ENCODE measurements around the gene HS3ST4.

The HS3ST4 gene

DNA sequence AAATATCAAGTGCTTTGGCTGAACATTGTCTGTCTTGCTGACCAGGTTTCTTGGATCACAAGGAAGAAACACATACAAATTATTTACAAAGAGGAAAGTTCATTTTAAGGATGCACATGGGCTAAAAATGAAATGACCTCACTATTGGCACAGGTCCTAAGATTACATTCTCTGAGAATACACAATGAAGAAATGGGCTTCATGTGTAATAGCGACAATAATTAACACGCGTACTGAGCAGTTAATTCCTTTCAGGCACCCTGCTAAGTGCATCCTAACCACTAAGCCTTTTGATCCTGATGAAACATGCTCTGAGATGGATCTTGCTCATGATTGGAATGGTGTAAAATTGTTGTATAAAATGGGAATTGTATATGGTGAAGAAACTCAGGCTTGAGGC is 429.0 kb downstream of the HS3ST4 start:
- no peak for DNase-seq

DNA sequence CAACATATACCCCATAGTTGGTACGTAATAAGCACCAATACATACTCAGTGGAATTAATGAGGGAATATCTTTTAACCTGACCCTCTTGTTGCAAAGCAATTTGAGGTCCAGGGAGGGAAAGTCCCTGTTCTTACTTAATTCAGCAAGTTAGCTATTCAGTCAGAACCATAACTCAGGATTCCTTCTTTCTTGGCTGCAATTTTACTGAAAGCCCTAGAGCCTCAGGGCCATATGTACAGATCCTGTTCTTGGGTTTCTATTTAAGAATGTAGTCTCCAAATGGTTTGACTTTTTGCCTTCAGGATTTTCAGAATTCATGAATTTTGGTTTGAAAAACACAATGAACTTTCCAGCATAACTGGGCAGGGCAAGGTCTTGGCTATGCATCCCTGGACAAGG is 436.5 kb downstream of the HS3ST4 start:
- DNase-seq, result no peak

DNA sequence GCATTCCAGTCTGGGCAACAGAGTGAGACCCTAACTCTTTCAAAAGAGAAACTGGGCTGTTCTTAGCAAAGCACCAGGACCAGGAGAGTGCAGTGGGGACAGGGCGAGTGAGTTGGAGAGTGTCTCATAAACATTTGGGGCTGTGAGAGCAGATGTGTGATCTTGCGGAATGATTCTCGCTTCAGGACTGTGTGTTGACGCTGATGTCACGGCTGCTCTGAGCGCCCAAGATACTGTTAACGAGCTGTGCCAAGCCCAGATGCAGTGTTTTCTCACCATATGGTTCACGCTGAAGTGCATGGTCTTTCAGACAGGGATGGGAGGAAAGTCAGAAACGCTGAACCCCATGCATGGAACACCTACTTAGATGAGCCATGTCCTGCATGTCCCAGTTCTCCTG is 438.2 kb downstream of the HS3ST4 start:
- no peak for DNase-seq

DNA sequence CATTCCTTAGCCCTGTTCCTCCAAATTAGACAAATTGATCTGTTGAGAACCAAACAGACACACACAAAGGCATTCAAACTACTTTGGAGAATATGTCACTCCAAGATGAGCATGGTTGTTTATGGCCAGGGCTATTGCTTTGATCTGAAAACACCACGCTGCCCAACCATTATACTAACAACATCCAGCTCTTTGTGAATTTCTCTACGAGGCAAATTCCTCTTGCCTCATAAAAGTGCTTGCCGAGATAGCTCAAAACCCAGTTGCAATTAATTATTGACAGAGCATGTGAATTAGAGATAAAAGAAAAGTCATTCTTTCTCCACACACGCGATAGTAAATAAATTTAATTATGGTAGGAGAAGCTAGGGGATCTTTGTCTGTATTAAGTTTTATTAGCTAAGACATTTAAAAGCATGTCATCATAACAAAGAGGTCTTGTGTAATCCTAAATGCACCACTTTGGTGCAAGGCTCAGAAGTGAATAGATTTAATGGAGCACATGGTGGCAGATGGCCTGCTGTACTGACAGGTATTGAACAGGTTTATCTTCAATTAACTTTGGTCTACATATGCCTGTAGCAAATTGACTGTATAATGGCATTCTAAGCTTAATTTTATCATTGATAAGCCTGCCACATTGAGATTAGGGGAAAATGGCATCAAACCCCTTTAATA is 441.8 kb downstream of the HS3ST4 start:
- no peak for DNase-seq

DNA sequence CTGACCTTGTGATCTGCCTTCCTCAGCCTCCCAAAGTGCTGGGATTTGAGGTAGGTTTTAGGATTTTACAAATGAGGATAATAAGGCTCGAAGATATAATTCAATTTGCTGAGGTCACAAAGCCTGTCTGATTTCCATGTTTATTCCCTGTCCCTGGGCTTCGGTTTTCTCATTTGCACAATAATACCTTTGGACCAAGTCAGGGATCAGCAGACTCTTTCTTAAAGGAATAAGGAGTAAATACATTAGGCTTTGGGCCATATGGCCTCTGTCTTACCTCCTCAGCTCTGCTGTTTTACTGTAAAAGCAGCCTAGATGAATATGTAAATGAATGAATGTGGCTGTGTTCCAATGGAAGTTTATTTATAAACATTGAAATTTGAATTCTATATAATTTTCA is 442.8 kb downstream of the HS3ST4 start:
- no peak for DNase-seq

DNA sequence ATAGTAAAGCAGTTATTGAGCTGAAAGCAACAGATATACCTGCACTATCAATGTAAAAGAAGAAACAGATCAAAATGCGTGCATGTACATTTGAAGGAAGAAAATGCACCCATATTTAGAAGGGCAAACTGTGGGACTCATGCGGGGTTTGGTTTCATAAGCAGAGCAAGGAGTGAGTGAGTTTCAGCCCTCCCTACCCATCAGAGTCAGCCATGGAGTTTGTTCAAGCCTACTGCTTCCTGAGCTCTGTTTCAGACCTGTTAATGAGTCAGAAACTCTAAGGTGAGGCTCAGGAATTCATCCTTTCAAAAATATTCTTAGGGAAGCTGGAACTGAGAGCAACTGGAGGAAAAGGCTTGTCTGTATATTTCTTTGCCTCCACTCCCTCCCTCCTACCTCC is 446.2 kb downstream of the HS3ST4 start:
- no peak for DNase-seq

DNA sequence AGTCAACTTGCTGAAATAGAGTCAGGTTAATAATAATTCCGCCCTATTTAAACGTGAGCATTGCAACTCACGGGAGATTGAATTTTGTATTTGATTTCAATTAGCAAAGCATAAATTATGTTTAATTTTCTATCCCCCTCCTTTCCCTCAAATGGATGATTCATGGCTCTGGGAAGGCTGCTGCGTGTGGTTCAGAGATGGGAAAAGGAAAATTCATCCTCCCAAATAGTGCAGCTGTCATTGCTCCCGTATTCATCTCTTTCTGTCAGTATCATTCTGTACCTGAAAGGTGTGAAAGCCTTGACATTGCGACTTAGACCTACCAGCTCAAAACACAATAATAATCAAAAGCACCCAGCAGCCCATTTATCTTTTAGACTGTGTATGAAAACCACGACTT is 447.3 kb downstream of the HS3ST4 start:
- no peak for DNase-seq

DNA sequence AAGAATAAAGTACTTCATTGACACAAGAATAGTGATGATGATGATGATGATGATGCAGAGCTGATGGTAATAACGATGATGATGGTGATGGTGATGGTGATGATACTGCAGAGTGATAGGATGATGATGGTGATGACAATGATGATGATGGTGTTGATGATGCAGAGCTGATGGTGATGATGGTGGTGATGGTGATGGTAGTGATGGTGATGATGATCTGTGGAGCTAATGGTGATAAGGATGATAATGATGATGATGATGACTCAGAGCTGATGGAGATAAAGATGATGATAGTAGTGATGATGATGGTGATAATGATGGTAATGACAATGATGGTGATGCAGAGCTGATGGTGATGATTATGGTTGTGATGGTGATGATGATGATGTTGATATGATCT is 448.1 kb downstream of the HS3ST4 start:
- DNase-seq, result no peak

DNA sequence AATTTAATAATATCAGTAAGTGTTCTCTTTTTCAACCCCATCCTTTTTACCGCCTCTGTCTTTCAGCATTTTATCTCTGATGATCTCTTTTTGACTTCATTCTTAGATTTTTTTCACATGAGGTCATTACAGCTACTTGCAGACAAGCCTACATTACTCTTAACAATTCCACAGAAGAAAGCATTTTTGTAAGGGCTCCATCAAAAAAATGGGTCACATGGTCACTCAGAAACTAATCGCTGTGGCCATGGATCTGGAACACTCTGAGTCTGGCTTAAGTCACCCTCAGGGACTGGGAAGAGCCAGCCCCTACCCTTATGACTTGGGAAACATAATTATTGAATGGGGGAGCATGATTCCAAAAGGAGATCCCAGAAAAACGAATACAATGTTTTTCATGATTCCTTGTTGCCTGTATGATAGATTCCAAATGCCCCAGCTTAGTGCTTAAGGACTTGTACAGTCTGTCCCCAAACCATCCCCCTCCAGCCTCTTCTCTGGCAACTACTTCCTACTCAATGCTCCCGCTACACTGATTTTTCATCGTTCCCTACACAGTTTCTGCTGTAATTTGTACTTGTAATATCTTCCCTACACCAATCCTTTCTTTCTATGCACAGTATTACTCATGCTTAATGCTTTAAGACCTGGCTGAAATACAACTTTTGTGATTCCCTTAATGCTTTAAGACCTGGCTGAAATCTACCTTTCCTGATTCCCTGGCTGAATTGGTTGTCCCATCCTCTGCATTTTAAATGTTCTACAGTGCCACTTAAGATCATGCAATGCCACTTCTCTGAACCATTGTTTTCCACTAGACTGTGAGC is 457.8 kb downstream of the HS3ST4 start:
- DNase-seq, result no peak

DNA sequence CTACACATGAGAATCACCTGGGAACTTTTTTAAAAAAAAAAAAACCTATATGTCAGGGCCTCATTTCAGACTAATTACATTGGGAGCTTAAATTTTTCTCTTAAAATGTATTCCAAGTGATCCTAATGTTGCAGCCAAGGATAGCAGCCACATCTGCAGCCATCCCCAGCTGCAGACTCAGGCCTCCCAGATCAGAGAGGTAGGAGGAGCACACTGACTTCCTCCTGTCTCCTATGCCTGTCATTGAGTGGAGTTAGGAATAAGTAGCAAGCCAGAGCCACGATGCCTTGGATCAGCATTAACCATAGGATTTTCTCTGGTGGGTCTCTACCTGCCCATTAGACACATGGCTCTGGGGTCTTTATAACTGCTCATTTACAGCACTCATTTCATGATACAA is 463.5 kb downstream of the HS3ST4 start:
- no peak for DNase-seq

DNA sequence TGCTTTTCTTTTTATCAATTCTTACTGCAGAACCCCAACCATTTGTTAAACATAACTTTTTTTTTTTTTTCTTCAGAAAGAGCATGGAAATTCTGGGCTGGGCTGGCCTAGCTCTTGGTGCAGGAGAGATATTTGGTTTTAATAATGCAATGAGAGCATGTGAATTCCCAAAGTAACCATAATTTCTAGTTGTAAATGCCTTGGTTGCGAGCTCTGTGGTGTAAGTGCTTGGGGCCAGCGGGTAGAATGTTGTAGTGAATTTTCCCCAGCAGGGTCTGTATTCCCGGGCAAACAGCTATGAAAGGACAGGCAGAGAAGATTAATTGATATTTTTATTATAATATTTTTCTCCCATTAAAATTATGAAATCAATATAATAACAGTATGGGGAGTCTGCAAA is 465.6 kb downstream of the HS3ST4 start:
- DNase-seq, result no peak

DNA sequence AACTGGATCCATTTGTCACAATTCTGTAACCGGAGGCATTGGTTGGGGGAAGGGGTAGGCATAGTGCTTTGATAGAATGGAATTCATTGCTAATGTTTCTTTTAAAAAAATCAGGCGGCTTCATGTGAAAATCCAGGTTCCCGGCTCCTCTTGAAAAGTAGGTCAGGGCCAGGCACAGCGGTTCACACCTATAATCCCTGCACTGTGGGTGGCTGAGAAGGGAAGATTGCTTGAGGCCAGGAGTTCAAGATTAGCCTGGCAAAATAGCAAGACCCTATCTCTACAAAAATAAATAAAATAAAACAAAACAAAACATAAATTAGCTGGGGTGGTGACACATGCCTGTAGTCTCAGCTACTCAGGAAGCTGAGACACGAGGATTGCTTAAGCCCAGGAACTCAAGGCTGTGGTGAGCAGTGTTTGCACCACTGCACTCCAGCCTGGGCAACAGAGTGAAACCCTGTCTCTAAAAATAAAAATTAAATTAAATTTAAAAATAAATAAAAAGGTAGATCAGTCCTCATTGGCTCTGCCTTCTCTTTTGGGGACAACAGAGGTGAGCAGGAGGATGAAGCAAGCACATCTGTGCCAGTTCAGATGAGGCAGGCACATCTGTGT is 466.5 kb downstream of the HS3ST4 start:
- no peak for DNase-seq

DNA sequence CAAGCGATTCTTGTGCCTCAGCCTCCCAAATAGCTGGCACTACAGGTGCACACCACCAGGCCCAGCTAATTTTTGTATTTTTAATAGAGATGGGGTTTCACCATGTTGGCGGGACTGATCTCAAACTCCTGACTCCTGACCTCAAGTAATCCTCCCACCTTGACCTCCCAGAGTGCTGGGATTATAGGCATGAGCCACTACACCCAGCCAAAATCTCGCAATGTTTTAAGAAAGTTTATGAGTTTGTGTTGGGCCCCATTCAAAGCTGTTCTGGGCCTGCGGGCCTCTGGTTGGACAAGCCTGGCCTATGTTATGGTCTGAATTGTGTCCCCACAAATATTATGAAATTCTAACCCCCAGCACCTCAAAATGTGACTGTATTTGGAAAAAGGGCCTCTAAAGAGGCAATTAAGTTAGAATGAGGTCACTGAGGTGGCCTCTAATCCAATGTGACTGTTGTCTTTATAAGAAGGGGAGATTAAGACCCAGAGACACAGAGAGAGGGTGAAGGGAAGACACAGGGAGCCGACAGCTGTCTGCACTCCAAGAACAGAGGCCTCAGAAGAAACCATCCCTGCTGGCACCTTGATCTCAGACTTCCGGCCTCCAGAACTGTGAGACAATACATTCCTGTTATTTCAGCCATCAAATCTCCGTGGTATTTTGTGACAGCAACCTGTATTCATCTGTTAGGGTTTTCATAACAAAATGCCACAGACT is 469.9 kb downstream of the HS3ST4 start:
- DNase-seq, result no peak

DNA sequence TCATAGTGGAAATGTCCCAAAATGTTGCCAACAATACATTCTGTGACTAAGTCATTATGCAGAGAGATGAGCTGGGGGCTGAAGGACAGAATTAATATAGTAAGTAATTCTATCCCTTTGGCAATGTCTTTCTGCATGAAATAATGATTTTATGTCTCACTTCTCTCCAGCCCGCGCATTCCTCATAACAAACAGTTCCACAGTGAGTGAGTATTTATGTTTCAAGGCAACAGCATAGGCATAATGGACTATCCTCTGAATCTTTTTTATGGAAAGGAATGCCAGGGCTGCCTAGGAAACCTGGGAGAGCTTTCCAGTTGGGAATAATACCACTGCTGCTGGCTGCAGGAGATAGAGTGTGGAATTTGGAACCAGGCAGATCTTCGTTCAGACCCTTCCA is 477.7 kb downstream of the HS3ST4 start:
- no peak for DNase-seq

DNA sequence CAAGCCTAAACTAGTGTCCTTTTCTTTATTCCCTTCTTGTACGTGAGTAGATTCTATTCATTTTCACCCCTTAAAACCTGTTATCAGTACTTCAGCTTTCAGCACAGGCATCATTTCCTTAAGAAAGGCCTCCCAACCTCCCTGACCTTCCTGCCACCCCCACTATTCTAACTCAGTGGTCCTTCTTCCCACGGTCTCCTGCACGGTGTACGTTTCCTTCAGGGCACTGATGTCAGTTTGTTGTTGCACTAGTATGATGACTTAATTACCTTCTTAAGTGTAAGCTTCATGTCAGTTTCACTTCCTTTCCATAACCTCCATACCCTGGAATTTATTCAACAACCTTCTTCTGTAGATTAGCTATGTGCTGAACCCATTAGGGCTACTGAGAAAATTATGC is 484.2 kb downstream of the HS3ST4 start:
- DNase-seq, result no peak

DNA sequence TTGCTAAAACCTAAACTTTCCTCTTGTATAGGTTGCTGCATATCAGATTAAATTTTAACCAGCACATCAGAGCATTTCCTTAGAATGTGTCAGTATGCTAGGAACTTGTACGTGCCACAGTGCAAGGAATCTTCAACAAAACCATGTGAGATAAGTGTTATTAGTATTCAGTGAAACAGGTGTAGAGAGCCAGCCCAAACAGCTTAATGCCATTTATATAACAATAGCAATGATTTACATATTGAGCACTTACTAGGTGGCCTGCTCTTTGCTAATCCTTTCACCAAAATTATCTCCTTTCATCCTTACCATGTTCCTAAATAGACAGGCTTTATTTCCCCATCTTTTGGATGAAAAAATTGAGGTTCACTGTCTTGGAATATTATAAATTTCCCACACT is 485.7 kb downstream of the HS3ST4 start:
- DNase-seq, result no peak

DNA sequence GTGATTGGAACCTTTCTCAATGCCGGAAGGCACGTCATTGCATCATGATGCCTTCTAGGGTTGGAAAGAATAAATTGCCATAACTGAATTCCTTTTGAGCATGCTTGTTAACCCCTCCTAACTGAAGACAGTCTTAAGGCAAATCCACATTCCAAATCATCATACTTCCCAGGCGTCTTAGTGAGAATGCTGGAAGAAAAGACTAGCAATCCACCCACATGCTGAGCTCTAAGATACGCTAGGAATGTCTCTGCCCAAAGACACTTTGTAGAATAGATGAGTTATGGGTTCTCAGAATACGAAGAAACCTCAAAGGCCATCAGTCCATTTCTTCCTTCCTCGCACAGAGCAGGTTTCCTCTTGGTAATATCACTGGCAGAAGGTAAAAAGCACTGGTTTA is 486.5 kb downstream of the HS3ST4 start:
- no peak for DNase-seq

DNA sequence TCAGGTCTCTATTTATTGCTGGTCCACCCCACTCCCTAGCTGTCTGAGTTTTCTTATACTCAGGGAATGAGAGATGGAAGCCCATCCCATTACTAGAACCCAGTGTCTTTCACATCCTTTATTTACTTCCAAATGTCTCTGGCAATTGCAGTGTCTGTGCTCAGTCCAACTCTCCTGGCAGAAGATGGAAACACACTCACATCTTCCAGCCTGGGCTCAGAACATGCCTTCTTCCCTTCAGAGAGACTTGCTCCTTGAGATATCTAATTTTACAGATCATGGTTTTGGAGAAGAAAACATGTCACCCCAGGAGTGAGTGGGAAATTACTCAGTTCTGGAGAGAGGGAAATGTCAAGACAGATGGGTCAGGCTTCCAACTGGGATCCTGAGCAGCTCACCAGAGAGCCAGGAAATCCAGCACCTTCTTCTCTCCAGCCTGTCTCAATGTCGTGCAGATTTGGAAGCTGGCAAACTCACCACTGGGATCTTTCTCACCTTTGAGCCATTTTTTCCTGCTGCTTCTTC is 494.4 kb downstream of the HS3ST4 start:
- DNase-seq, result no peak

Measured in NCI-H1694 (cell line).